ENCODE data around the gene FRMD6. TPM values are rescaled to one million over a fixed set of nuclear protein-coding genes. Genes with fewer than 3 reads are reported as not detected.
"Not testable (repeated sequence)": the region's sequence is repeated elsewhere in the genome, so short reads cannot be mapped to it uniquely, and the experiment has no call there.

FRMD6 gene
- total and polyA plus RNA-seq, 9 donors = 19.4 to 41.4 (median 27.1) TPM

DNA sequence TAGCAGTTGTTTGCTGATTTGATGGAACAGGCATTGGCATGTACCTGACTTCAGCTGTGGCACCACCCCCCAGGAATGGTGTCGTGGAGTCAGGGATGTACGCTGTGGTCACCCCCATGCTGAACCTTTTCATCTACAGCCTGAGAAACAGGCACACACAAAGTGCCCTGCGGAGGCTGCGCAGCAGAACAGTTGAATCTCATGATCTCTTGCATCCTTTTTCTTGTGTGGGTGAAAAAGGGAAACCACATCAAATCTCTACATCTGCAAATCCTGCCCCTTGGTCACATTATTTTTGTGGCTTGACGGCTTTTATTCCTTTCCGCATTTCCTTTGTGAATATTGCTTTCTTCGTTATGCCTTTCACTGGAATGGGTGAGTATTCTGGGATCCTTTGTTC lies 106.0 kb downstream of the FRMD6 start:
- H3K4me3 ChIP-seq (ENCODE audit: low read length); H3K4me1 ChIP-seq (ENCODE audit: control insufficient read depth, insufficient read depth, low read length); H3K36me3 ChIP-seq (ENCODE audit: control insufficient read depth, insufficient read depth, low read length); H3K9me3 ChIP-seq (replicated peaks; ENCODE audit: control insufficient read depth, low read depth, low read length); H3K27me3 ChIP-seq (ENCODE audit: control insufficient read depth, insufficient read depth, low read length); H3K27ac ChIP-seq (ENCODE audit: low read length); DNase-seq: not testable (repeated sequence)
- no CpG with 5 or more reads among the region's 7 CpGs for WGBS (ENCODE audit: insufficient coverage)

DNA sequence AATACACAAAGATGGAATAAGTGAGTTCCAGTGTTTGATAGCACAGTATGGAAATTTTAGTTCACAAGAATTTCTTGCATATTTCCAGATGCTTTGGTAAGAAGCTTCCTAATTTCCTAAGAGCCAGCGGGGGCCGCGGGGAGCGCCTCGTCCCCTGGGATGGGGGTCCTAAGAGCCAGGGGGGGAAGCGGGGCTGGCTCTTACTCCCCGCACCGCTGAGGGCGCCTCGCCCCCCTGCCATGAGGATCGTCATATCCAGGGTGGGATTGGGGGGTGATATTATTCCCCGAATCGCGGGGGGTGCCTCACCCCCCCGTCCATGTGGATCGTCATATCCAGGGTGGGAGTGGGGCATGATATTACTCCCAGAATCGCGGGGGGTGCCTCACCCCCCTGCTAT lies 108.2 kb downstream of the FRMD6 start:
- 96% methylated on average over 5 of the region's 18 CpGs for WGBS (ENCODE audit: insufficient coverage)

DNA sequence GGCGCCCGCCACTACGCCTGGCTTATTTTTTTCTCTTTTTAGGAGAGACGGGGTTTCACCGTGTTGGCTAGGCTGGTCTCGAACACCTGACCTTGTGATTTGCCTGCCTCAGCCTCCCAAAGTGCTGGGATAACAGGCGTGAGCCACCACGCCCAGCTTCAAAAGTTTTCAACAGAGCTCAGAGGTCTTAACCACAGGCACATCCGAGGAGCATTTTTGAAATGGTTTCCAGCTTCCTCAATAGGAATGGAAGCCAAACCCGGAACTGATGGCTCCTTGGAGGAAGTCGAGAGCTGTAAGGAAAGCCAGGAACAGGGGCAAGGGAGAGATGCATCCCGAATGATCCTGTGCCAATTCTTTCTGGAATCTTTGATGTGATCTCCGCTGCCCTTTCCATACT lies 114.0 kb downstream of the FRMD6 start:
- not testable (repeated sequence) for H3K4me1 ChIP-seq (ENCODE audit: control insufficient read depth, insufficient read depth, low read length); DNase-seq; H3K27ac ChIP-seq (ENCODE audit: low read length); H3K9me3 ChIP-seq (replicated peaks; ENCODE audit: control insufficient read depth, low read depth, low read length); H3K36me3 ChIP-seq (ENCODE audit: control insufficient read depth, insufficient read depth, low read length); H3K4me3 ChIP-seq (ENCODE audit: low read length); H3K27me3 ChIP-seq (ENCODE audit: control insufficient read depth, insufficient read depth, low read length)
- WGBS (ENCODE audit: insufficient coverage) = 81% methylated on average over 11 of the region's 13 CpGs

More for the DNA sequence above, 108.2 kb downstream of the FRMD6 start:
- Histone ChIP-seq H3K27ac (ENCODE audit: low read length) (no peak overlapping the region), H3K36me3 (ENCODE audit: control insufficient read depth, insufficient read depth, low read length) (no peaks in the 10 kb centered on the region), H3K4me3 (ENCODE audit: low read length) (no peak overlapping the region), H3K4me1 (ENCODE audit: control insufficient read depth, insufficient read depth, low read length) (no peaks in the 10 kb centered on the region), H3K9me3 (replicated peaks; ENCODE audit: control insufficient read depth, low read depth, low read length) (no peaks in the 10 kb centered on the region), H3K27me3 (ENCODE audit: control insufficient read depth, insufficient read depth, low read length) (no peaks in the 10 kb centered on the region)
- DNase-seq = no peak

DNA sequence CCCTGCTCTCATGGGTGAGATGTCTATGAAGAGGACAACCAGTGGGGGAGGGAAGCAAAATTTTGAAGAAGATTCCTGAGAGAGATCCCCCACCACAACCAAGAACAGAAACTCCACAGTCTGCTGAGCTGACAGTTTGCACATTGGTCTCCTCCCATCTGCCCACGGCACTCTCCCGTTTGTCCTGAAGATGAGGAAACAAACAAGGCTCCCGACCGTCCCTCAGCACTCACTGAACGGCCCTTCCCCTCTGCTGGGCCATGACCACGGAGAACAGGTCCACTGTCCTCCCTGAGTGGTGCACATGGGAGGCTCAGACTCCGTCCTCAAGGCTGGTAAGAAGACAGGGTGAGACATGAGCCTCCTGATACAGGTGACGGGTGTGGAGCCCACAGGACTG lies 114.9 kb downstream of the FRMD6 start:
- H3K36me3 ChIP-seq (ENCODE audit: control insufficient read depth, insufficient read depth, low read length); DNase-seq; H3K27ac ChIP-seq (ENCODE audit: low read length); H3K27me3 ChIP-seq (ENCODE audit: control insufficient read depth, insufficient read depth, low read length); H3K4me3 ChIP-seq (ENCODE audit: low read length); H3K4me1 ChIP-seq (ENCODE audit: control insufficient read depth, insufficient read depth, low read length); H3K9me3 ChIP-seq (replicated peaks; ENCODE audit: control insufficient read depth, low read depth, low read length): not testable (repeated sequence)
- 69% methylated on average over 4 of the region's 8 CpGs for WGBS (ENCODE audit: insufficient coverage)

DNA sequence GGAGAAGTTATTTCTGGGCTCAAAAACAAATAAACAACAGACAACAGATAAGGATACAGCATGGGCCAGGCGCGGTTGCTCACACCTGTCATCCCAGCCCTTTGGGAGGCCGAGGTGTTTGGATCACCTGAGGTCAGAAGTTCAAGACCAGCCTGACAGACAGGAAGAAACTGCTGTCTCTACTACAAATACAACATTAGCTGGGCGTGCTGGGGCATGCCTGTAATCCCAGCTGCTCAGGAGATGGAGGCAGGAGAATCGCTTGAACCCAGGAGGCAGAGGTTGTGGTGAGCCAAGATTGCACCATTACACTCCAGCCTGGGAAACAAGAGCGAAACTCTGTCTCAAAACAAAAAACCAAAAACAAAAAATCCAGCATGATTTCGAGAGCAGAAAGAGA lies 117.6 kb downstream of the FRMD6 start:
- H3K4me1 ChIP-seq (ENCODE audit: control insufficient read depth, insufficient read depth, low read length); H3K27ac ChIP-seq (ENCODE audit: low read length): not testable (repeated sequence)
- no CpG with 5 or more reads among the region's 7 CpGs for WGBS (ENCODE audit: insufficient coverage)

DNA sequence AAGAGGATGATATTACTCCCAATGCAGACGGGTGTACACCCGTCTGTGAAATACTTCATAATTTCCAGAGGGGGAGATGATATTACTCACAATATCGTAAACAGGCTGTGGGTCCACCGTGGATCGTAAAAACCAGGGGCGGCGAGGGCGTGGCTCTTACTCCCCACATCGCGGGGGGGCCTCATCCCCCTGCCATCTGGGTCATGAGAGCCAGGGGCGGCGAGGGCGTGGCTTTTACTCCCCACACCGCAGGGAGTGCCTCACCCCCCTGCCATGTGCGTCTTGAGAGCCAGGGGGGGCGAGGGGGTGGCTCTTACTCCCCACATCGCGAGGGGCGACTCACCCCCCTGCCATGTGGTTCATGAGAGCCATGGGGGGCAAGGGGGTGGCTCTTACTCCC lies 122.5 kb downstream of the FRMD6 start:
- 84% methylated on average over 12 of the region's 19 CpGs for WGBS (ENCODE audit: insufficient coverage)
- no peak for DNase-seq
- Histone ChIP-seq H3K27ac (ENCODE audit: low read length) (no peak overlapping the region), H3K9me3 (replicated peaks; ENCODE audit: control insufficient read depth, low read depth, low read length) (no peaks in the 10 kb centered on the region), H3K4me3 (ENCODE audit: low read length) (no peak overlapping the region), H3K4me1 (ENCODE audit: control insufficient read depth, insufficient read depth, low read length) (peaks cover 5% of the 10 kb centered on the region), H3K27me3 (ENCODE audit: control insufficient read depth, insufficient read depth, low read length) (no peaks in the 10 kb centered on the region), H3K36me3 (ENCODE audit: control insufficient read depth, insufficient read depth, low read length) (no peaks in the 10 kb centered on the region)

More for the DNA sequence above, 117.6 kb downstream of the FRMD6 start:
- H3K4me3 ChIP-seq (ENCODE audit: low read length); DNase-seq; H3K9me3 ChIP-seq (replicated peaks; ENCODE audit: control insufficient read depth, low read depth, low read length); H3K36me3 ChIP-seq (ENCODE audit: control insufficient read depth, insufficient read depth, low read length); H3K27me3 ChIP-seq (ENCODE audit: control insufficient read depth, insufficient read depth, low read length): not testable (repeated sequence)

DNA sequence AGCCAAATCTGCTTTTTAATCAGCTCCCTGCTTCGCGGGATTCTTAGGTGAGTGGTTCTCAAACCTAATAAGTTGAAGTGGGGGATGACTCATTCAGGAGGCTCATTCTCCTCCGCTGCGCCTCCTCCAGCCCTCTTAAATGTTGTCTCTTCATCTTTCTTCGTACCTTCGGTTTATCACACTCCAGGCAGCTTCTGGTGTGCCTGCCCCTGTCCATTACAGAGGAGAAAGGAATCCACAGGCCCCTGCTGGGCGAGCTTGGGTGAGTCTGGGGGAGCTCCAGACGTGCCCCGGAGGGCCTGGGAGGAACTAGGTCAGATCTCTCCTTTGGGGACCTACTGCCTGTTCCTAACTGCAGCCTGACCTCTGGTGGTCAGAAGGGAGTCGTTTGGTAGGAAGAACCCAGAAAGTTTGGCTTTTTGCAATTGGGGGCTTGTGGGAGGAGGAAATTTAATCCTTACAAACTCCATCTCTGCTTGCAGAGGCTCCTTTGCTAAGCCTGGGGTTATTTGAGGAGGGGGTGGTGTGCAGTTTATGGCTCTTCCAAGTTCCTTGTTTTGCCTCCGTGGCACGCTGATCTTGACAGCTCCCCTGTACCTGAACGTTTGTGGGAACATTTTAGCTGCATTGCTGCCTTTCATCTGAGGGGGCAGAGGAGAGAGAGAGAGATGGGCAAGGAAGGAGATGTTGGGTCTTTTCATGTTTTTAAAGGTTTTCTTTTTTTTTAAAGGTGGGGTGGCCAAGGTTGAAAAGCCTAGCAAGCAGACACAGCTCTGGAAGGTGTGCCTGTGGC lies 124.6 kb downstream of the FRMD6 start:
- no peak overlapping the region for H3K27ac ChIP-seq (ENCODE audit: low read length)
- peak; percentile 75 for DNase-seq
- no peaks in the 10 kb centered on the region for H3K36me3 ChIP-seq (ENCODE audit: control insufficient read depth, insufficient read depth, low read length)
- H3K27me3 ChIP-seq (ENCODE audit: control insufficient read depth, insufficient read depth, low read length) = no peaks in the 10 kb centered on the region
- H3K4me1 ChIP-seq (ENCODE audit: control insufficient read depth, insufficient read depth, low read length) = peaks cover 9% of the 10 kb centered on the region
- no peak overlapping the region for H3K4me3 ChIP-seq (ENCODE audit: low read length)
- no peaks in the 10 kb centered on the region for H3K9me3 ChIP-seq (replicated peaks; ENCODE audit: control insufficient read depth, low read depth, low read length)
- WGBS (ENCODE audit: insufficient coverage) = 8% methylated on average over 5 of the region's 13 CpGs

DNA sequence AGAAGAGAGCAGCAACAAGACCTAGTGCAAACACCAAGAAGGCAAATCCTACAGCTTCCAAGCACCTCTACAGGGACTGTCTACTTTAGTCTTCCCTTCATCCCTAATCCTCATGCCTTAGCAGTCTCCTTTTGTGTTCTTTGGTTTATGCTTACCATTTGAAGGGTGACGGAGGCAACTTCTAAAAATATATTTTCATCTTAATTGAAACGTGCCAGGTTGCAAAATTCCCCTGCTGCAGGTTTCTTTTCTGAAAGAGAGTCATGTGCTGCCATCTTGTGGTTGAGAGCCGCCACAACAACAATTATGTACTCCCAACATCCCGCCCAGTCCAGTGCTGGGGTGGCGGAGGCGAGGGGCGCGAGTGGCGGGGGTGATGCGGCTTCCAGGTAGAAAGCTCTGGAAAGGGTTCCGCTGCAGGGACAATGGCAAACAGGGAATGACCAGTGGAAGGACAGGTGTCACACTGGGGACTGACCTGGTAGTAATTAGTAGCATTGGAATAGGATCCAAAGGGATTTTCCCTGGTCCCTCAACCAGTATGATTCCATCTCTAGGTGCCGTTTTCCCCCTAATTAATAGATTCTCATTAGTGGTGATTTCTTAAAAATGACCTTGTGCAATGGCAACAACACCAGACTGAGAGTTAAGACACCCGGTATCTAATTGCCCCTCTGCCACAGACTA lies 128.4 kb downstream of the FRMD6 start:
- Histone ChIP-seq H3K4me1 (ENCODE audit: control insufficient read depth, insufficient read depth, low read length) (peaks cover 9% of the 10 kb centered on the region), H3K4me3 (ENCODE audit: low read length) (no peak overlapping the region), H3K27ac (ENCODE audit: low read length) (no peak overlapping the region), H3K27me3 (ENCODE audit: control insufficient read depth, insufficient read depth, low read length) (no peaks in the 10 kb centered on the region), H3K9me3 (replicated peaks; ENCODE audit: control insufficient read depth, low read depth, low read length) (no peaks in the 10 kb centered on the region), H3K36me3 (ENCODE audit: control insufficient read depth, insufficient read depth, low read length) (no peaks in the 10 kb centered on the region)
- 0% methylated on average over 2 of the region's 13 CpGs for WGBS (ENCODE audit: insufficient coverage)
- peak; percentile 80 for DNase-seq

Other genes starting within 250 kb of the FRMD6 start
- 36.8 TPM for gene GNG2, start 208.7 kb downstream of the FRMD6 start, total RNA-seq
- gene GNG2, start 208.7 kb downstream of the FRMD6 start, polyA plus RNA-seq (ENCODE audit: insufficient read depth in 1 of 8, insufficient read length in 8 of 8, low replicate concordance in 1 of 8) = 10 to 100 TPM; 34.8 to 90.2 (median 46.2) TPM